G401.6 (cell line): ENCODE results near the gene CRHR2.
"Not testable (repeated sequence)": the region's sequence is repeated elsewhere in the genome, so short reads cannot be mapped to it uniquely, and the experiment has no call there.

Experiments used
- FAIRE-seq: peaks from 2 replicates; lab custom pipeline; 2012; peaks lifted over from hg19 to GRCh38; lab: Jason Lieb, UNC

Gene CRHR2

DNA sequence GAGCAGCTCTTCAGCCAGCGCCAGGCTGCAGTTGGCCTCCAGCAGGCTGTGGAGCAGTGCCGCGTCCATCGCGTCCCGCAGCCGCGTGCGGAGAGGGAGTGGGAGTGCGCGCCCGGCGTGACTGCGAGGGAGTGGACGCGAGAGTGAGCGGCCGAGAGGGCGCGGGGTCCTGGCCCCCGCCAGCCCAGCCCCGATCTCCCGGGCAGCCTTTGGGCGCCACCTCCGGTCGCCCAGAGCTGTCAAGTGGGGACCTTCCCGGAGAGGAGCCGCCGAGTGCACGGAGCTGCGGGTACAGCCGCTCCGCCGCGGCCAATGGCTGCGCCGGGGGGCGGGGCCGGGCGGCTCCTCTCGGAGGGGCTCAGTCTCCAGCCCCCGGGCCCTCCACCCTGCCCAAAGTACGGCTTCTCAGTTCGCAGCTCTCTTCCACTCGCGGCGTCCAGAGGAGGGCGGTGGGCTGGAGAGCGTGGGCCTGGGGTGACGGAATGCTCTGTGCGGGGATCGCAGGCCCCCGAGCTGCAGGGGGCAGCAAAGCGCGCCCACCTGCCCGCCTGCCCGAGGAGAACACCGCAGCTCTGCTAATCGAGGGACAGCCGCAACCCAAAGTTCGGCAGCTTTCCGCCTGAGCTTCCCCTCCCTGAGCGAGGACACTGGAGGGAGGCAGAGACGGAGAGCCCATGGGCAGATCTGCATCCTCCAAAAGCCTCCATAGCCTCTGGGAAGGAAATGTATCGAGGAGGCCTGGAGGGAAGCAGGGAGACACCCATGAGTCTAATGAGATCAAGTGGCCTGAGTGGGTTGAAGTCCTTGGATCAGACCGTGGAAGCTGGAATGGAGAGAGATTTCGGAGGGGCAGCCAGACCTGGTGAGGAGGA lies at the start of gene CRHR2:
Gene CRHR2, minus strand, starts transcription at position 245 of the 872 bp plus-strand sequence. Its CDS starts 176 bp downstream, at position 69.
- no peak for FAIRE-seq

DNA sequence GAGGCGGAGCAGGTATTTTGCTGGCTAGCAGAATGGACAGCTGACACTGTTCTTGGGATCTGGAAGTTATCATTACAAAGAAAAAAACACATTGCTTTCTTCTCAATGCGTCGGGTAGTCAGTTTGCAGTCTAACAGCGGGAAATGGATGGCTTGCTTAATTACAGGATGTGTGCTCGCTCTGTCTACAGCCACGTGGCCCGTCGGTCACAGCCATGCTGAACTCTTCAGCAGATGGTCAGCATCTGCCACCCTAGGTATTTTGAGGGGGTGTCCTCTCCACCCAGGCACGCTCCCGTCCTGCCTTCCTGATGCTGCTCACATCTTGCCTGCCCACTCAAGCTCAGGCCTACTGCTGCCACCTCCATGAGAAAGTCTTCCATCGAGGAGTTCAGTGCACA lies 49.3 kb upstream of the CRHR2 start:
- FAIRE-seq: no peak

- no peak for FAIRE-seq
Observed at GRCh38 chr7:30730996-30731395, 48.7 kb upstream of the CRHR2 start.

DNA sequence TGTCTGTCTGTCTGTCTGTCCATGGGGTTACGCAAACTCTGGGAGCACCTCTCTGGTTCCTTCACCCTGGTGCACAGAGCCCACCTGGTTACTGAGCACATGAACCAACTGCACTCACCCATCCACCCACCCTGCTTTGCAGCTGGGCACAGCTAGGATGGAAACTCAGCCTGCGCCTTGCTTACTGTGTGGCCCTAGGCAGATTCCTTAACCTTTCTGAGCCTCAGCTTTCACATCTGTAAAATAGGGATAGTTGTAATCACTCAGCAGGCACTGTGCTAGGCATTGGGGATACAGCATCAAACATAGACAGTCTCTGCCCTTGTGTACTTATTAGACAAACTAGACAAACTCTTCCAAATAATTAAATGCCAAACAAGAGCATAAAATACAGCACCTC lies 47.8 kb upstream of the CRHR2 start:
- no peak for FAIRE-seq

- FAIRE-seq: no peak
Observed at GRCh38 chr7:30729642-30730041, 47.4 kb upstream of the CRHR2 start.

GRCh38 chr7:30728591-30729100 lies 46.4 kb upstream of the CRHR2 start:
- FAIRE-seq: no peak

- no peak for FAIRE-seq
Observed at GRCh38 chr7:30727061-30727945, 45.0 kb upstream of the CRHR2 start.

DNA sequence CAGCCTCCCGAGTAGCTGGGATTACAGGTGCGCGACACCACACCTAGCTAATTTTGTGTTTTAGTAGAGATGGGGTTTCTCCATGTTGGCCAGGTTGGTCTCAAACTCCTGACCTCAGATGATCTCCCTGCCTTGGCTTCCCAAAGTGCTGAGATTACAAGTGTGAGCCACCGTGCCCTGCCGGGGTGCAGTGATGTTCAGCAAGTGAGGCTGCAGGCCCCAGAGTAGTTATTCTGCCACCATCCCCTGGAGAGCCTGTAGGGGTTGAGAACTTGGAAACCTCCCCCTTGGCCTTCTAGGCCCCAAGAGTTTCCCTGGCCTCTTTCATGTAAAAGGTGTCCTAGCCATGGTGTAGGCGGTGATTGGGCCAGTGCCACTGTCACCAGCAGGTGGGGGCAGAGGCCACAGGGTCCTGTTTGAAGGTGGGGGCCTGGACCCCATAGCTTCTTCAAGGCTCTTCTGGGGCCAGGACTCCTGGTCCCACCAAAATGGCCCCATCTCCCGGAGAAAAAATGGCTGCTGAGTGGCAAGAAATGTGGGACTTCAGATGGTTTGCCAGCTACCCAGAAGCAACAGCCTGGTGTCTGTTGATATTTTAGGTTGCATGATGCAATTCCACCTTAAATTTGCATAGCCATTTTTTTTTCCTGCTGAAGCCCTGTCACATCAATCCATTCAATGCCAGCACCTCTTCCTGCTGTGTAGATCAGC lies 44.2 kb upstream of the CRHR2 start:
- FAIRE-seq: no peak

DNA sequence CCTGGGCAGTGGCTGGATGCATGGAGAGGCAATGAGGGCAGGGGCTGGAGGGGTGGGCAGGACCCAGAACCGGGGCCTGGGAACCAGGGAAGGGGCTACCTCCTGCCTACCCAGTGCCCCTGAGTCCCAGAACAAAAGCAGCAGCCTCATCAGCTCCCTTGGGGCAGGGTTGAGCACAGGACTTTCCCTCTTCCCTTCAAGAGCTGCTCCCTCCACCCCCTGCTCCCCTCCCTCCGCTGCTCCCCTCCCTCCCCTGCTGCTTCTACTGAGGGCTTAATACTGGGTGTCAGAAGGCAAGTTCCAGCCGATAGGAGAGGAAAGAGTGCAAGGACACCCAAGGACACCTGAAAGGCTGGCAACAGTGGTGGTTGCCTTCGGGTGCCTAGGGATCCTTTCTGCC lies 41.5 kb upstream of the CRHR2 start:
- no peak for FAIRE-seq

DNA sequence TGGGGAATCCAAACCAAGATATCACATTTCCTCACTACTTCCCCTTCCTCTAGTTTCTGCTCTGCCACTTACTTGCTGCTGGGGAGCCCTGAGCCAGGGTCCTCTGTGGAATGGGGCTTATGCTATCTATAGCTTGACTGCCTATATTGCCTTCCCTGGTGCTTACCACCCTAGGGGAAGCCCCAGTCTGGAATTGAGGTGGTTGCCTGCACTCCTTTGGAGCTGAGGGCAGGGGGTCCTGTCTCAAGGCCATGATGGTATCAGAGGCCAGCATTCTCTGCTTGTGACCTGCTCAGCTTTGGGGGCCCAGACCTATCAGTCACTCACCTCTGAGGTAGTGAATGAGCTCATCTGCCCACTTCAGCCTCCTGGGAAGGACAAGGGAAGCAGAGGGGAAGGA lies 40.4 kb upstream of the CRHR2 start:
- no peak for FAIRE-seq

DNA sequence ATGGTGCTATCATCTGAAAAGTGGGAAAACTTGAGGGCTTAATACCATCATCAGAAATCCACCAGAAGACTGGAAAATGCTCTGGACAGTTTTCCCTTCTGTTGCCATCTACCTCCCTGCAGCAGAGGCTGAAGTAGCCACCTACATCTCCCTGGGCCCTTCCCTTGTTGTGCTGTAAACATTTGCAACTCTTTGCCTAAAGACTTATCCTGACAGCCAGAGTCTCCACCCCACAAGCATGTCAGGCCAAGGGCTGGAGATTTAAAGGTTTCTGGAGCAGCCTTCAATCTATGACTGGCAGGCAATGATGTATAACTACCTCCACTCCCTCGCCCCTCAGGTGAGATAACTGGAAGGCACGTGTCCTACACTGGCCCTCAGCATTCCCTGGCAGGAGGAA lies 39.9 kb upstream of the CRHR2 start:
- FAIRE-seq: no peak

- no peak for FAIRE-seq
Observed at GRCh38 chr7:30721211-30721610, 39.0 kb upstream of the CRHR2 start.

GRCh38 chr7:30719434-30719833 lies 37.2 kb upstream of the CRHR2 start:
- FAIRE-seq: not testable (repeated sequence)

DNA sequence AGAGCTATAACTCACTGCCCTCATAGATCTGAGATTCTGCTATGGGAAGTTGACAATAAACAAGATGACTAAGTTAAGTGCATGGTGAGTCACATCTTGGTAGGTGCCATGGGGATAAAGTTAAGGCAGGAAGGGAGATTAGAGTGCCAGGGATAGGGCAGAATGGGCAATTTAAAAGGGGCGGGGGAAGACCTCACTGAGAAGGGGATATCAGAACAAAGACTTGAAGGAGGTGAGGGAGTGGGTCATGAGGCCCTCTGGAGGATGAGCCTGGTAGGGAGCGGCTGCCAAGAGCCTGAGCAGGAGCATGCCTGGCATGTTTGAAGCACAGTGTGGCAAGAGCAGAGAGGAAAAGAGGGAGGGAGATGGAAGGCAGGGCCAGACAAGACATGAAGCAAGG lies 34.9 kb upstream of the CRHR2 start:
- FAIRE-seq: no peak

DNA sequence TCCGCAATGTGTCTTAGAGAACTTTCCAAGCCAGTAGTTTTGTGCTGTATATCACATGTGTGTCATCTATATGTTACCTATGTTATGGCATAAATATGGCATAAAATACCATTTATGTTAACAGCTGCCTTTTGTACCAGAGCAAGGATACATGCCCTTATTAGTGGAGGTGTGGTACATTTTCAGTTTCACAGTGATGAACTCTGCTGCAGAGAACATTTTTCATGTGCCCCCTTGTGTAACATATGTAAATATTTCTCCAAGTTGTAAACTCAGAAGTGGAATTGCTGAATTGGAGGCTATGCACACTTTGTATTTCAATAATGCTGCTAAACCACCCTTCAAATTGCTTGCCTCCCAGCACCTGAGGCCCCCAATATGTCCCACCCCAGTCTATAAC lies 31.9 kb upstream of the CRHR2 start:
- no peak for FAIRE-seq

DNA sequence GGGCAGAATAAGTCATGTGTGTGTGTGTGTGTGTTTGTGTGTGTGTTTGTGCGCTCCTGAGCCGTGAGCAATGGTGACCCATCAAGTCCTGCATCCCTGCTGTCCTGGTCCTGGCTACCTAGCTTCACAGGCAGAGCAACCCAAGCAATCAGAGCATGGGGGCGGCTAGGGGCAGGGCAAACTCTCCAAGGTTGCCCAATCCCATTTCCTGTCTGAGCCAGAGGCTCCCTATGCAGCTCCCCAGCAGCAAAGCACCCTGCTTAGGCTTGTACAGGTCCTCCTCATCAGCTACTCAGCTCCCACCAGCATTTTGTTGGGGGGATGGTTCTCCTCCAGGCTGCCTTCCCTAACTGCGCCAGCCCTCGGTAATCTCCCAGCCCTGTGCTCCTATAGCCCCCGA lies 31.1 kb upstream of the CRHR2 start:
- FAIRE-seq: no peak

DNA sequence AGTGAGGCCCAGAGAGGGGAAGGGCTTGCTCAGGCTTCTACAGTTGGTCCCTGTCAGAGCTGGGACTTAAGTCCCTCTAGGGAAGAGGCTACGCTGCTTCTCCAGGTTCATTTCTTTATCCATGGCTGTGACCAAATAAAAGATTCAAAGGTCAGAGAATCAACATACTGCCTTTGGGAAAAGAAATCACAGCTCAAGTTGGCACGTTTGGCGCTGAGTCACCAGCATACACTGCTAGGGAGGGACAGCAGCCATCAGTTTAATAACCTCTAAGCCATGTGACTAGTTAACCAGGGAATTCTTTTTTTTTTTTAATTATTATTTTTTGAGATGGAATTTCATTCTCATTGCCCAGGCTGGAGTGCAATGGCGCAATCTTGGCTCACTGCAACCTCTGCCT lies 28.4 kb upstream of the CRHR2 start:
- FAIRE-seq: no peak

DNA sequence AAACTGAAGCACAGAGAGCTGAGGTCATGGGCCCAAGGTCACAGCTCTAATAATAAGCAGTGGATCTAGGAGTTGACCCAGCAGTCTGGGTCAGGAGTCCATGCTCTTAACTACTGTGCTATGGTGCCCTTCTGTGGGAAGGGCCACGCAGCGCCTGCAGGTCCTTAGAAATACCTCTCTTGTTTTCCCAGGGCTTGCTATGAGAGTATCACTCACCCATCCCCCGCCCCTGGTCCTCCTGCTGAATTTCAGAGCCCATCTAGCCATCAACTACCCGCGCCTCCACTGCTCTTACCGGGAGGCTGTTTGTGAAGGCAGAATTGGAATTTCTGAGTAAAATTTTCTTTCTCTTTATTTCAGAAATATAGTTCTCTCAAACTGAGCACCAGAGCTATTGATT lies 27.3 kb upstream of the CRHR2 start:
- FAIRE-seq: no peak

GRCh38 chr7:30708983-30709382 lies 26.7 kb upstream of the CRHR2 start:
- no peak for FAIRE-seq

DNA sequence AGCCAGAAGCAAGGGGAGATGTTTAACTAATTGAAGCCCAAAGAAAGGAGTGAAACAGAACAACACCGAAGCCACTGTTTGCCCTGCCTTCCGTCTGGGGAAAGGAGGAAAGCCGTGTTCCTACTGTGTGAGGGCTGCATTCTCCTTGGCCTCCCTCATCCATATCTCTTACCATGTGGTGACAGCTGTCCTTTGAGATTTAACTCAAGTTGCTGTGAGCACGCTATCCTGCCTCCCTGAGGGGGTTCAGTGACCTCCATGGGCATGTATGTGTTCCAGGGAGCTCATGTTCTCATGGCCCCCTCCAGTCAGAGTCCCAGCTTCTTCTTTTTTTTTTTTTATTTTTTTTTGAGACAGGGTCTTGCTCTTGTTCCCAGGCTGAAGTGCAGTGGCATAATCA lies 26.2 kb upstream of the CRHR2 start:
- FAIRE-seq: no peak

DNA sequence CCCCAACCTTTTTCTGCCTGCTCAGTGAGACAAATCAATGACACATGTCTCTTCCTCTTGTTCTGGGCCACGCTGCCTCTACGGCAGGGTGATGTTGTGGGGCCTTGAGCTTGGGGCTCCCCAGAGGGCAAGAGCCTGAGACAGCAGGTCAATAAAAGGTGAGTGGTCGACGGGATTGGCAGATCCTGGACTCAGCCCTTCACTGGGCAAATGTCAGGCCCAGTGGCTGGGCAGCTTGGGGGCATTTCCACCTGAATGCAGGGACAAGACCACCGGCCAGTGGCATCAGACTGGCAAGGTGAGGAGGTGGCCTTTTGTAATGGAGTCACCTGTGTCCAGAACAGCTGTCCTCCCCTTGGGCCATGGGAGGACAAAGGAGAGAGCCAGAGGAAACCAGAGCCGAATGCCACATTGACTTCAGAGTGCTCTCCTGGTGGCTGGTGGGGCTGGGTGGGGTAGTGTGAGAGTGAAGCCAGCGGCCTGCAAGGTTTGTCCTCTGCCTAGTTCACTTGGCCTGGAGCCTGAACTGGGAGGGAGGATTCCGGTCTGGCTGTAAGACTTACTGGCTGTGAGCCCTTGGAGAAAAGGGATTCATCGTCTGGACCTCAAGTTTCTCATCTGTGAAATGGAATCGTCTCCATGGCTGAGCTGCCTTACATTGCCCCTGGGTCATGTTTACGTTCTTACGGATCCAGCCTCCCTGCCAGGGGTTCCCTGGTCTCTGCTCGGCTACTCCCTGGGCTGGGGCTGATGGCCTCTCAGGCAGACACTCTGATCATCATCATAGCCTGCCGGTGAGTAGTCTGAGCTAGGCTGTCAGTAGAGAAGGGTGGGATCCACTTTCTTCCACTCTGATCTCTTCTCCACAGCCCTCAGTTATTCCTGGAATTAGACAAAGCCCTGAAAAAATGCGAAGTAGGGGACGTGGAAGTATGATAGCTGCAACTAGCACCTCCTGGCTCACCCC lies 25.4 kb upstream of the CRHR2 start:
- FAIRE-seq: no peak
